ENCODE data around the gene ATOH8.

The ATOH8 gene

DNA sequence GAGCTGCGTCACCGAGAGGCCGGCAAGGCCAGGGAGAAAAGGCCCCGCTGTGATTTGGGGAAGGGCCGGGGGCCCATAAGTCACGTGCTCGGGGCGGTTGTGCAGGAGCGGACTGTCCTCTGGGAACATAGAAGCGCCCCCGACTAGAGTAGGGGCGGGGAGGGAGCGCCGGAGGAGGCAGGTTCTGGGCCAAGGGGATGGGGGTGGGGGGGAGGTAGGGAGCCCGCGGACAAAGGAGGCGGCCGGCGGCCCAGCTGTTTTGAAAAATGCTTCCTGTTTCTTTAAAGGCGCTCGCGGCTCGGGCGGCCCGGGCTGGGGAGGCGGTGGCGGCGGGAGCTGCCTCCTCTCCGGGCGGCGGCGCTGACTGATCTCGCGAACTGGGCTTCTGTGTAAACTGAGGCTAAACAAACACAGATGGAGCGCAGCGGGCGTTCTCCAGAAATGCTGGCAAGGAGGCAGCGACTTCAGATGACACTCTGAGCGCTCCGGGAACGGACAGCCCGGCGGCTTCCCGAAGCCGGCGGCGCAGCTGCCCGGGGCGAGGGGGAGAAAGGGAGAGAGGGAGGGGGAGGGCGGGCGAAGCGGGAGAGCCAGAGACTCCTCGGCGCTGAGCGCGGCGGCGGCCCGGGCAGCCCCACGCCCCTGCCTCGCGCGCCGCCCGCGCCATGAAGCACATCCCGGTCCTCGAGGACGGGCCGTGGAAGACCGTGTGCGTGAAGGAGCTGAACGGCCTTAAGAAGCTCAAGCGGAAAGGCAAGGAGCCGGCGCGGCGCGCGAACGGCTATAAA, at the start of gene ATOH8:
ATOH8 (plus strand) TSS at position 467 of the 788 bp plus-strand sequence; CDS start at position 666, 199 bp downstream.
- Histone ChIP-seq H3K27me3 (ENCODE audit: insufficient read depth, low read length) (no peaks in the 10 kb centered on the region), H2AFZ (ENCODE audit: low read length, unreplicated experiment) (peak within 1 kb of the TSS; percentile 48), H3K36me3 (ENCODE audit: insufficient read depth, low read length) (no peaks in the 10 kb centered on the region), H3K27ac (ENCODE audit: low read depth, low read length) (peak within 1 kb of the TSS; percentile 34), H3K4me1 (ENCODE audit: control insufficient read depth, insufficient read depth, low read length, unreplicated experiment) (peaks cover 40% of the 10 kb centered on the region), H3K4me3 (ENCODE audit: low read depth, low read length) (peak within 1 kb of the TSS; percentile 96), H3K79me2 (ENCODE audit: control insufficient read depth, insufficient read depth, low read length, unreplicated experiment) (peaks cover 48% of the 10 kb centered on the region)

GRCh38 chr2:85704038-85704437, 49.8 kb upstream of the ATOH8 start:
- no peaks in the 10 kb centered on the region for H3K79me2 ChIP-seq (ENCODE audit: control insufficient read depth, insufficient read depth, low read length, unreplicated experiment)
- no peaks in the 10 kb centered on the region for H3K36me3 ChIP-seq (ENCODE audit: insufficient read depth, low read length)
- H3K27me3 ChIP-seq (ENCODE audit: insufficient read depth, low read length): no peaks in the 10 kb centered on the region
- H3K4me3 ChIP-seq (ENCODE audit: low read depth, low read length): no peak overlapping the region
- H2AFZ ChIP-seq (ENCODE audit: low read length, unreplicated experiment): no peak overlapping the region
- H3K4me1 ChIP-seq (ENCODE audit: control insufficient read depth, insufficient read depth, low read length, unreplicated experiment): peaks cover 54% of the 10 kb centered on the region
- H3K27ac ChIP-seq (ENCODE audit: low read depth, low read length): no peak overlapping the region

- no peak overlapping the region for H3K4me3 ChIP-seq (ENCODE audit: low read depth, low read length)
- peak overlapping the region; percentile 57 for H3K27ac ChIP-seq (ENCODE audit: low read depth, low read length)
- no peaks in the 10 kb centered on the region for H3K36me3 ChIP-seq (ENCODE audit: insufficient read depth, low read length)
Measured at GRCh38 chr2:85704800-85705679, 48.8 kb upstream of the ATOH8 start.

GRCh38 chr2:85705680-85706039, 48.1 kb upstream of the ATOH8 start:
- H3K27me3 ChIP-seq (ENCODE audit: insufficient read depth, low read length): no peaks in the 10 kb centered on the region
- no peak overlapping the region for H3K4me3 ChIP-seq (ENCODE audit: low read depth, low read length)
- H3K27ac ChIP-seq (ENCODE audit: low read depth, low read length): peak overlapping the region; percentile 57
- peaks cover 62% of the 10 kb centered on the region for H3K4me1 ChIP-seq (ENCODE audit: control insufficient read depth, insufficient read depth, low read length, unreplicated experiment)
- no peak overlapping the region for H2AFZ ChIP-seq (ENCODE audit: low read length, unreplicated experiment)
- no peaks in the 10 kb centered on the region for H3K79me2 ChIP-seq (ENCODE audit: control insufficient read depth, insufficient read depth, low read length, unreplicated experiment)
- H3K36me3 ChIP-seq (ENCODE audit: insufficient read depth, low read length): no peaks in the 10 kb centered on the region

More at GRCh38 chr2:85704800-85705679, 48.8 kb upstream of the ATOH8 start:
- no peaks in the 10 kb centered on the region for H3K27me3 ChIP-seq (ENCODE audit: insufficient read depth, low read length)
- H3K79me2 ChIP-seq (ENCODE audit: control insufficient read depth, insufficient read depth, low read length, unreplicated experiment): no peaks in the 10 kb centered on the region
- H3K4me1 ChIP-seq (ENCODE audit: control insufficient read depth, insufficient read depth, low read length, unreplicated experiment): peaks cover 64% of the 10 kb centered on the region
- H2AFZ ChIP-seq (ENCODE audit: low read length, unreplicated experiment): no peak overlapping the region

DNA sequence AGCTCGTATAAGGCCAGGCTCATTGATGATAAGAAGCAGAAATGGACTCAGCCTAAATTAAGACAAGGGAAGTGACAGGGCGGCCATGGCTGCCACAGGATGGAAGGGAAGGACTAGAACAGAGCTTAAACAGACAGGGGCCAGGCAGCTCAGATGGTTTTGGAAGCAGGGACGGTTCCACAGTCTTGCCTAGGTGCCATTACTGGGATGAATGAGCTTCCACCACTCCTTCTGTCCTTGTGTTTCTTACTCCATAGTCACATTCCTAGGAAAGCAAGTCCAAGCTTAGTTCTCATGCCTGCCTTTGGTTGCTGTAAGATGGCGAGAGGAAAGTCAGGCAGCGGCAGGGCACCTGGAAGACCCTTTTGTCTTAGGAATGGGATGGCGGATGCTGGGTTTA, 47.7 kb upstream of the ATOH8 start:
- H3K79me2 ChIP-seq (ENCODE audit: control insufficient read depth, insufficient read depth, low read length, unreplicated experiment): no peaks in the 10 kb centered on the region
- H3K4me3 ChIP-seq (ENCODE audit: low read depth, low read length): no peak overlapping the region
- H3K36me3 ChIP-seq (ENCODE audit: insufficient read depth, low read length): no peaks in the 10 kb centered on the region
- peak overlapping the region; percentile 50; the same call in 1 of the 2 replicates for H3K27ac ChIP-seq (ENCODE audit: low read depth, low read length)
- H3K27me3 ChIP-seq (ENCODE audit: insufficient read depth, low read length): no peaks in the 10 kb centered on the region
- no peak overlapping the region for H2AFZ ChIP-seq (ENCODE audit: low read length, unreplicated experiment)
- H3K4me1 ChIP-seq (ENCODE audit: control insufficient read depth, insufficient read depth, low read length, unreplicated experiment): peaks cover 58% of the 10 kb centered on the region

GRCh38 chr2:85706599-85707296, 47.0 kb upstream of the ATOH8 start:
- no peak overlapping the region for H3K27ac ChIP-seq (ENCODE audit: low read depth, low read length)
- H2AFZ ChIP-seq (ENCODE audit: low read length, unreplicated experiment): no peak overlapping the region
- no peak overlapping the region for H3K4me3 ChIP-seq (ENCODE audit: low read depth, low read length)
- no peaks in the 10 kb centered on the region for H3K27me3 ChIP-seq (ENCODE audit: insufficient read depth, low read length)
- no peaks in the 10 kb centered on the region for H3K36me3 ChIP-seq (ENCODE audit: insufficient read depth, low read length)
- H3K79me2 ChIP-seq (ENCODE audit: control insufficient read depth, insufficient read depth, low read length, unreplicated experiment): no peaks in the 10 kb centered on the region
- H3K4me1 ChIP-seq (ENCODE audit: control insufficient read depth, insufficient read depth, low read length, unreplicated experiment): peaks cover 55% of the 10 kb centered on the region

- Histone ChIP-seq H2AFZ (ENCODE audit: low read length, unreplicated experiment) (no peak overlapping the region), H3K4me3 (ENCODE audit: low read depth, low read length) (no peak overlapping the region), H3K27me3 (ENCODE audit: insufficient read depth, low read length) (no peaks in the 10 kb centered on the region), H3K79me2 (ENCODE audit: control insufficient read depth, insufficient read depth, low read length, unreplicated experiment) (no peaks in the 10 kb centered on the region), H3K36me3 (ENCODE audit: insufficient read depth, low read length) (no peaks in the 10 kb centered on the region), H3K4me1 (ENCODE audit: control insufficient read depth, insufficient read depth, low read length, unreplicated experiment) (peaks cover 51% of the 10 kb centered on the region), H3K27ac (ENCODE audit: low read depth, low read length) (no peak overlapping the region)
Measured at GRCh38 chr2:85707304-85707703, 46.5 kb upstream of the ATOH8 start.

GRCh38 chr2:85708641-85709040, 45.1 kb upstream of the ATOH8 start:
- H3K36me3 ChIP-seq (ENCODE audit: insufficient read depth, low read length): no peaks in the 10 kb centered on the region
- no peaks in the 10 kb centered on the region for H3K27me3 ChIP-seq (ENCODE audit: insufficient read depth, low read length)
- H3K4me3 ChIP-seq (ENCODE audit: low read depth, low read length): no peak overlapping the region
- H3K79me2 ChIP-seq (ENCODE audit: control insufficient read depth, insufficient read depth, low read length, unreplicated experiment): no peaks in the 10 kb centered on the region
- peak overlapping the region; percentile 44 for H3K27ac ChIP-seq (ENCODE audit: low read depth, low read length)
- H3K4me1 ChIP-seq (ENCODE audit: control insufficient read depth, insufficient read depth, low read length, unreplicated experiment): peaks cover 53% of the 10 kb centered on the region
- no peak overlapping the region for H2AFZ ChIP-seq (ENCODE audit: low read length, unreplicated experiment)

DNA sequence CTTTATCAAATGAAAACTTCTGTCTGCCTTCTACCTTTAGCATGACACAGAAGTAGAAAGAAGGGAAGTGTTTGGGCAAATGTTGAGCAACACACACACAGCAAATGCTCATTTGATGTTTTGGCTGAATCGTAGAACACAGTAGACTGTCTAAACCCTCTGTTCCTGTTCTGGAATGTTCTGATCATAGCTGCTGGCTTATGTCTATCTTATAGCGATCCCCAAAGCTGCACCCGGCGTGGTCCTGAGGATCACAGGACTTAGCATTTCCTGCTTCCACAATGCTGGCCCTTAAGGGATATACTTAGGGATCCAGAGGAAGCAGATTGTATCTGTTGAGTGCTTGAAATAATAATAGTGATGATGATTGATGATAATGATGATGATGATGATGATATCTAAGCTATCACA, 44.4 kb upstream of the ATOH8 start:
- H3K4me1 ChIP-seq (ENCODE audit: control insufficient read depth, insufficient read depth, low read length, unreplicated experiment): peaks cover 55% of the 10 kb centered on the region
- H3K36me3 ChIP-seq (ENCODE audit: insufficient read depth, low read length): no peaks in the 10 kb centered on the region
- H2AFZ ChIP-seq (ENCODE audit: low read length, unreplicated experiment): no peak overlapping the region

More for the DNA sequence above, 44.4 kb upstream of the ATOH8 start:
- Histone ChIP-seq H3K27me3 (ENCODE audit: insufficient read depth, low read length) (no peaks in the 10 kb centered on the region), H3K4me3 (ENCODE audit: low read depth, low read length) (no peak overlapping the region), H3K27ac (ENCODE audit: low read depth, low read length) (peak overlapping the region; percentile 44), H3K79me2 (ENCODE audit: control insufficient read depth, insufficient read depth, low read length, unreplicated experiment) (no peaks in the 10 kb centered on the region)
